Activated T-helper 9 cell treated with anti-CD3 and anti-CD28 coated beads, Interleukin-2, amount 50 U/mL, for 16 hours (primary cell): ENCODE results near the gene POLD2.

Experiments used
- DNase-seq: peaks from one replicate; pipeline ENCODE4 v3.0.0-alpha.2; 2020; ENCODE audit warnings: low read depth

Gene POLD2

GRCh38 chr7:44152971-44153947 is 29.9 kb upstream of the POLD2 start:
- no peak for DNase-seq

GRCh38 chr7:44151956-44152355 is 28.6 kb upstream of the POLD2 start:
- no peak for DNase-seq

- no peak for DNase-seq
These were observed 27.9 kb upstream of the POLD2 start for GRCh38 chr7:44150966-44151941.

GRCh38 chr7:44150466-44150832 is 27.1 kb upstream of the POLD2 start:
- no peak for DNase-seq

- no peak for DNase-seq
These were observed 26.5 kb upstream of the POLD2 start for GRCh38 chr7:44149571-44150465.

- DNase-seq = no peak
These were observed 25.7 kb upstream of the POLD2 start for GRCh38 chr7:44148961-44149536.

- DNase-seq = no peak
These were observed 24.8 kb upstream of the POLD2 start for GRCh38 chr7:44148166-44148565.

- no peak for DNase-seq
These were observed 24.0 kb upstream of the POLD2 start for GRCh38 chr7:44147026-44147991.

GRCh38 chr7:44145969-44146911 is 22.9 kb upstream of the POLD2 start:
- peak; percentile 54 for DNase-seq

GRCh38 chr7:44145479-44145968 is 22.2 kb upstream of the POLD2 start:
- peak; percentile 43 for DNase-seq

GRCh38 chr7:44144968-44145478 is 21.7 kb upstream of the POLD2 start:
- no peak for DNase-seq

GRCh38 chr7:44144426-44144967 is 21.1 kb upstream of the POLD2 start:
- DNase-seq = no peak

GRCh38 chr7:44143646-44144250 is 20.4 kb upstream of the POLD2 start:
- no peak for DNase-seq

GRCh38 chr7:44142028-44142427 is 18.7 kb upstream of the POLD2 start:
- DNase-seq = no peak

GRCh38 chr7:44141221-44141850 is 18.0 kb upstream of the POLD2 start, which contains the start of gene MYL7:
MYL7 (minus strand) TSS chr7:44141332; CDS start chr7:44141305, 27 bp downstream.
- DNase-seq = no peak

- no peak for DNase-seq
These were observed 17.0 kb upstream of the POLD2 start for GRCh38 chr7:44140341-44140740.
